NOMO-1 treated with dmso at 0.1 percent for 144 hours (cell line): Measurements from ENCODE around the gene DUSP15.

ENCODE experiments used
- DNase-seq: peaks from one replicate; lab custom pipeline; 2025; ENCODE audit not compliant: unreplicated experiment; lab: John Stamatoyannopoulos, UW

DUSP15 gene

DNA sequence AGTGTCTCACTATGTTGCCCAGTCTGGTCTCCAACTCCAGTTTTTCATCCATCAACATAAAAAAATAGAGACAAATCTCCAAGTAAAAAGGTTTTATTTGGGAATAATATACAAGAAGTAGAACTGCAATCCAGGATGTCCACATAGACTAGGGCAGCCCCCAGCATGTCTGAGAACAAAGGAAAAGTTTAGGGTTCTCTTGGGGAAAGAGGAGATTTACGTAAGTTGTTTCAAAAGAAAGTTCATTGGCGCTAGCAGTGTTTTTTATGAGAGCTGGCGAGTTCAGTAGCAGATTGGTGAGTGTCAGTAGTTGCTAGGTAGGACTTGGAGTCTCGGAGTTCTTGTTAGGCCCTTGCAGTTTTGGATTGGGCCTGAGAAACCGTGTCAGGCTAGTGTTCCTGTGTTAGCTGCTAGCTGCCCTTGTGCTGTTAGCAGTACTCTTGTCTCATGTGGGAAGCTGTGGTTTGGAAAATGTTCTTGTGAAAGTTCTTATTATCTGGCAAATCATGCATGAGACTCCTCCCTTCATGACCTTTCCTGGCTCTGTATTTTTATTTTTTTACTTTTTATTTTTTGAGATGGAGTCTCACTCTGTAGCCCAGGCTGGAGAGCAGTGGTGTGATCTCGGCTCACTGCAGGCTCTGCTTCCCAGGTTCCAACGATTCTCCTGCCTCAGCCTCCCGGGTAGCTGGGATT lies 24.8 kb upstream of the DUSP15 start:
- DNase-seq = peak; percentile 86

DNA sequence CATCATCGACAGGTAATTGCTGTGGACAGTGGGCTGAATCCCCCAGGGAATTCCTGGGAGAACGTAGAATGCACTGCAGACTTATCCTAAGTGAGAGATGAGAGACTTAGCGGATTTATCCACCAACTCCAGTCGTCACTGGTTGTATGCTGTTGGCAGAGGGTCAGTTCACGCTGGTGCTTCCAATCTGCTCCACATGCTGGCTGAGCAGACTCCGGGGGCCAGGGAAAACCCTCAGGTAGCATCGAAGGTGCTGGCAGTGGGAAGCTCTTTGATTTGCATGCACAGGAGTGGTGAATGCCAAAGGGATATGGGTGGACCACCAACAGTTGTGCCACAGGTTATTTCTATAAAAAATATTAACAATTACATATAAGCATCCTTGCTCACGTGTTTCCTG lies 20.3 kb upstream of the DUSP15 start:
- DNase-seq = no peak

DNA sequence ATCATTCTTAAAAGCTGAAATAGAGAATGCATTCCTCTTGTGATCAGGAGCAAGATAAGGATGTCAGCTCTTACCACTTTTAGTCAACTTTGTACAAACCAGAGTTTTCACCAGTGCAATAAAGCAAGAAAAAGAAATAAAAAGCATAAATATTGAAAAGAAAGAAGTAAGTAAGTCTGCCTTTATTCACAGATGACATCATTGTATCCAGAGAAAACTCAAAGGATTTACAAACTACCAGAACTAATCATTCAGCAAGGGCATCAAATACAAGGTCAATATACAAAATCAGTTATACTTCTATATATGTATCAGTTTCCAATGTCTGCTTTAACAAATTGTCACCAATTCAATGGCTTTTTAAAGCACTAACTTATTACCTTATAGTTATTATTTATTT lies 13.5 kb upstream of the DUSP15 start:
- DNase-seq = no peak

DNA sequence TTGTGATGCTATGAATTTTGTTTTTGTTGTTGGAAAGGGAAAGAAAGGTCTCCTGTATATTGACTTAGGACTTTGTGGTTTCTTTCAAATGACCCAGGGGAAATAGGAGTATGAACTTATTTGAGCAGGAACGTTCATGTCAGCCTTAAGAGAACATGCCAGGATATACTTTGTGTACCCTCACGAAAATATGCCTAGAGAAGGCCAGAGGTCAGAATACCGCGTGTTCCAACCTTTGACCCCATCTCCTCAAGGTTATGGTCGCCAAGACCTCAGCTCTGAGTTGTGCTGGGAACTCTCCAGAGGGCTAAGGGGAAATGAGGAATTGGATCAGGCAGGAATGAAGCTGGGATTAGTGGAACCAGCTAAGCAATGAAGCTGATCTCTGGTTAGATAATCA lies 11.6 kb upstream of the DUSP15 start:
- no peak for DNase-seq

DNA sequence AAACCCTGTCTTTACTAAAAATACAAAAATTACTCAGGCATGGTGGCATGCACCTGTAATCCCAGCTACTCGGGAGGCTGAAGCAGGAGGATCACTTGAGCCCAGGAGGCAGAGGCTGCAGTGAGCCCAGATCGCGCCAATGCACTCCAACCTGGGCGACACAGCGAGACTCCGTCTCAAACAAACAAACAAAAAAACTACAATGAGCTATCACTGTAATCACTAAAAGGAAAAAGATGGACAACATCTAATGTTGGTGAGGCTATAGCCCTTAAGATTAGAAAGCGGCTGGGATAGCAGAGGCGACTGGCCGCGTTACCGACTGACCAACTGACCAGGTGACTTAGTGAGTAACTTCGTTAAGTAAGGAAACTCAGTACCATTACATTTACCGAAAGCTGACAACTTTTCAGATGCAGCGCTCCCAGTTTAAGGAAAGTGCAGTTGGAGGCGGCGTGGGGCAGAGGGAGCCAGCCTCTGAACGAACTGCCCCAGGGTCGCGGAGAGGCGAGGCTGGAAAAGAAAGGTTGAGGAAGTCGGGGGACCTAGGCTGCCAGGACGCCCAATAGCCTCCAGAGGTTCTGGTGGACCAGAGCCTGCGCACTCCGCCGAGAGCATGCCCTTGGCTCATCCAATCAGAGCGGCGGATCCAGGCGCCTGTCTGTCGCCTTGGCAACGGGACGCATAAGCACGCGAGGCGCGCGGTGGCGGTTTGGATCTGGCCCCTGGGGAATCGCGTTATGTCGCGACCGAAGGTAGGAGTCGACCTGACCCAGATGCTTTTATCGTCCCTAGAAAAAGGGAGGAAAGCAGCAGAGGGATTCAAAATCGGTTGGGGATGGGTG lies 9.0 kb upstream of the DUSP15 start:
- DNase-seq = peak; percentile 79

DNA sequence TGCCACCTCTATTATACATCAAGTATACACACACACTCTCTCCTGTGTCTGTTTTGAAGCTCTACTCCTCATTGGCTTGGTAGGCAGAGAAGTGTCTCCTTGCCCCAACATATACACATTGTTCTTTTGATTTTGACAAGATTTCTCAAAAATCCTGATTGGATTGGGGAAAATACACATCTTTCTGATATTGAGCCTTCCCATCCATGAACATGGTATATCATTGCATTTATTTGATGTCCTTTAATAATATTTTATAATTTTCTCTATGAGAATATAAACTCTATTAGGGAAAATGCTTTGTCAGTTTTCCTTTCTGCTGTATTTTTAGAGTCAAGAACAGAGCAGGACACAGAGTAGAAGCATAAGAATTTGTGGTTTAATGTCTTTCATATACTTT lies 7.4 kb upstream of the DUSP15 start:
- no peak for DNase-seq

DNA sequence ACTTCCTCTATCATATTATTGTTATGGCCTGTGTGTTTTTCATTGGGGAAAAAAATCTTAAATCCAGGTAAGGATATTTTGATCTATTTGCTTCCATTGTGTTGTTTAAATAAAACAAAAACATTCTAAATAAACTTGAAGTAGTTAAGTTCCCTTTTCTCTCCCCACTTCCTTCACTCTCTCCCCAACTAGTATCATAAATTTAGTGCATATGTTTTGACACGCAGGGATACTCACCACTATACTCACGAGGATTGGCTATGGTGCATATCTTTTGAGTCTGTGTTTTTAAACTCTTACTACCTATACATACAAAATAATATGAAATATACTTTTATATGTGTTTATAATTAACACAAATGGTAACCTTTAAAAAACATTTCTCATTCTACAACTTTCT lies 5.3 kb upstream of the DUSP15 start:
- DNase-seq = no peak

DNA sequence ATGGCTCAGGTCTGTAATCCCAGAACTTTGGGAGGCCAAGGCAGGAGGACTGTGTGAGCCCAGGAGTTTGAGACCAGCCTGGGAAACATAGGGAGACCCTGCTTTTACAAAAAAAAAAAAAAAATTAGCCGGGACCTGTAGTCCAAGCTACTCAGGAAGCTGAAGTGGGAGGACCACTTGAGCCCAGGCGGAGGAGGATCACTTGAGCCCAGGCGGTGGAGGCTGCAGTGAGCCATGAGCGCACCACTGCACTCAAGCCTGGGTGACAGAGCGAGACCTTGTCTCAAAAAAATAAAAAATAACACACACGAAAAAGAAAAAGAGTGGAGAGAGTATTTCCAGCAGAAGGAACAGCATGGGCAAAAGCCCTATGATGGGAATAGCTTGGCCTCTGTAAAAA lies 2.1 kb upstream of the DUSP15 start:
- DNase-seq = no peak

DNA sequence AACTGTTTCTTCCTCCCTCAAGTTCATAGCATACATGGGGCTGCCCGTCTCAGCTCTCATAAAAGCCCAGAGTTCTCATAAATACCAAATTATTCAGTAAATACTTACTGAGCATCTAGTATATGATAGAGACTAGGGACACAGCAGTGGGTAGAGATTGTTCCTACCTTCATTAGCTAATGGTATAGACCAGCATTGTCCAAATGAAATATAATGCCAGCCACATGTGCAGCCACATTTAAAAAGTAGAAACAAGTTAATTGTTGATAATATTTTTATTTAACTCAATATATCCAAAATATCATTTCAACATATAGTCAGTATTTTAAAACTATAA lies 1.3 kb upstream of the DUSP15 start:
- DNase-seq = no peak

DNA sequence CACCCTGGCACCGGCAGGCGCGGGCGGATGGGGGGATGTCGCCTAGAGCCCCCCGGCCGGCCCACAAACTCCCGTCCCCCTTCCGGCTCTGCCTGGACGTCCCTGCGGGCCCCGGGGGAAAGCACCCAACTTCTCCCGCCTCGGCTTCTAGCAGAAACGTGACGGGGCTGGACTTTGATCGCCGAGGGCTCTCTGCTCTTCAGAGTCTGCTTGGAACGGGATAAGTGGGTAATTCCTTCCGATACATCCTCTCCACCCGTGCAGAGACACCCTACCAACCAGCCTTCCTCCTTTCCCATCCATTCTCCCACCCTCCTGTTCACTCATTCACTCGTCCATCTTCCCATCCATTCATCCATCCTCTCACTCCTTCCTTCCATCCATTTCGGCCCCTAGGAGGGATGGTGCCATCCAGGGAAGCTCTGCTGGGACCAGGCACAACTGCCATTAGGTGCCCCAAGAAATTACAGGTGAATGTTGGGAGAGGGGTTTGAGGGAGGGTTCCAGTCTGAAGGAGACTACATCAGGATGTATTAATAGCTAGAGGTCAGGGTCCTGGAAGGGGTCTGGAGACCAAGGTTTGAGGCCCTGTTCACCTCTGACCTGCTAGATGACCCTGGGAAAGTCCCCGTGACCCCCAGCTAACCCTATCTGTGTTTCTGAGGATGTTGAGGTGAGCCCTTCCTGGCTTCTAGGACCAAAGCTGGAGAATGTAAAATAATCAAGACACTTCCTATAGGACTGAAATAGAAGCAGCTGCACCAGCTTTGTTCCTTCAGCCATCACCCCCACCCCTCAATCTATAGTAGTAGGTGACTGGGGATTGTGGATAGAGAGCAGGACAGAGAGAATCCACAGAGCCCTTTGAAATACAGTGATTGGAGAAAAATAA lies 645 bp upstream of the DUSP15 start:
- DNase-seq = no peak

DNA sequence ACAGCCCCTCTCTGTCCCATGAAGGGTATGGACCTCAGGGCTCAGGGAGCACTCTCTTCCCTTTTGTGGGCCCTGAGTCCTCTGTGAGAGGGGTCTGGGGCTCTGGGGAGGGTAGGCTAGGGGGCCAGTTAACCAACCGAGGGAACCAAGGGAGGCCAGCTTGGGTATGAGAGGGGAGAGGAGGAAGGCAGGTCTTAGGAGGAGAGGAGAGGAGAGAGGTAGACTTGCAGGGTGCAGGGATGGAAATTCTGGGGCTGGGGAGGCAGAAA lies 720 bp downstream of the DUSP15 start:
- no peak for DNase-seq

DNA sequence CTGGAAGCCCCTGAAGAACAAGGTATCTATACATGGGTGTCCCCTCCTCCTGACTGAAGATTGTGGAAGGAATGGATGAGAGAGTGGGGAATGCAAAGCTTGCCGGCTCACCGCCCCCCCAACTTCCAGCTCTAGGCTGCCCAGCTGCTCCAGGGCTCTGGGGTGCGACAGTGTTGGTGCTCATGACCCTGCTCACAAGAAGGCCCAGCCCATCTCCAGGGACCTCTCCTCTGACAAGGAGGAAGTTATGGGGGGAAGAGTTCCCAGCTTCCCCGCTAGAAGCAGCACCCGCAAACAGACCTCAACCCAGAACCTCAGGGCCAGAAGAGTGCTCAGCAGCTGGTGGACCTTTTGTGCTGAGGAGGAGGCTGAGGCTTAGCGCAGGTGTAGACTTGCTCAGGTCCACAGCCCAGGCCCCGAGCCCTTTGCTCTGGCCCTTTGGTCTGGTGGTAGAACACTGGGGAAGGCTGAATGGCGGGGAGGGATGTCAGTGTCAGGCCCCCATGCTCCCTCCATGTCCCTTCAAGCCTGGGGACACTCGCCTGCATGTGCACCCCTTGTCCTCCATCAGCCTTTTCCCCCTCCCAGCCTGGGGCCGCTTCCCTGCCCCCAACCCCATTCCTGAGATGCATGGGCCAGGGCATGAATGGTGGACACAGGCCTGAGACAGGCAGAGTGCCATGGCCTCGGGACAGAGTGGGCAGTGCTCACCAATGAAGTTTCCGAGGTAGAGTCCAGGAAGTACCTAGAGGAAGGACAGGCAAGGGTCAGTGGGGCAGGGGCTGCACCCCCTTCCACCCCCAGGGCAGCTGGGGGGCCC lies 1.3 kb downstream of the DUSP15 start:
- no peak for DNase-seq

DNA sequence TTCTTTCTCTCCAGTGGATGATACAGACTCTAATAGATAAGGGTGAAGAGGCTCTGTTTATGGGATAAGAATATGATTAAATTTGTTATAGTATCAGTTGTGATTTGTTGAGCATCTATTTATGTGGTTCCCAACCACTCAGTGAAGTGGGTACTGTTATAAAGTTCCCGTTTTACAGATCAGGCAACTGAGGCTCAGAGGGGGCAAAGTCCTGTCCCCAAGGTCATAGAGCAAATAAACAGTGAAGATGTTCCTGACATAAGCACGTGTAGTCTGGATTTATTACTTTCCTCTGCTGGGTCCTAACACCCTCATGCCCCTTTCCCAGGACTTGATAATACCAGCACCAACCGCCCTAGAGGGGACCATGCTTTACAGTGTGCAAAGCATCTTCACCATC lies 4.1 kb downstream of the DUSP15 start:
- no peak for DNase-seq

DNA sequence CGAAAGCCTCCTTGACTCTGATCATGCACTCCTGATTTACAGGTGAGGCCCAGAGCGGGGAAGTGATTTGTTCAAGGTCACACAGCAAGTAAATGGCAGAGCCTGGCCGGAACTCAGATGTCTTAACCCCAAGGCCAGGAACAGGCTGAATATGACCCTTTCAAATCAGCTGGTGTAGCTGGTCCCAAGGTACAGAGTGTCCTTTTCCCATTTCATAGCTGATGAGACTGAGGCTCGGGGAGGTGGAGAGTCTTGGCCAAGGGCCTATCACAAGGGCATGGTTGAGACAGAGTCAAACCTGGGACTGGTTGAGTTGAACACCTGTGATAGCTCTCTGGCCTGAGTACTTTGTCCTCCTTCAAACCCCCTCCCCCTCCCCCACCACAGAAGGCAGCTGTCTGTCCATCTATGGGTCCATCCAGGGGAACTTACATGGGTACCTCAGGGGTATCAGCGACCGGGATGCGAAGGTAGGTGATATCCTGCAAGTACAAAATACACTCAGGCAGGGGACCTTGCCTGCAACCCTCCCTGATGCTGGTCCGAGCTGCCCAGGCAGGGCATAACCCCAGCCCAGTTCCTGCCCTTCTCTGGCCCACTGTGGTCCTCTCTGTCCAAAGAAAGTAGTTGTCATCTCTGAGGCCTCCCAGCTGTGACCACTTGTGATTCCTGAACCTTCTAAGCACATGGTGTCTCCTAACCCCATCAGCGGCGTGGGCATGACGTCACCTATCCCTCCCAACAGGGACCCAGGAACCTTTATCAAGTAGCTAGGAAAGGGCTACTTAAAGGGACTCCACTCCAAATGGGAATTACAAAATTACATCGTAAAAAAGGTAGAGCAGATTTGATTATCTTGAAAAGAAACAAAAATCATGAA lies 5.6 kb downstream of the DUSP15 start:
- no peak for DNase-seq

DNA sequence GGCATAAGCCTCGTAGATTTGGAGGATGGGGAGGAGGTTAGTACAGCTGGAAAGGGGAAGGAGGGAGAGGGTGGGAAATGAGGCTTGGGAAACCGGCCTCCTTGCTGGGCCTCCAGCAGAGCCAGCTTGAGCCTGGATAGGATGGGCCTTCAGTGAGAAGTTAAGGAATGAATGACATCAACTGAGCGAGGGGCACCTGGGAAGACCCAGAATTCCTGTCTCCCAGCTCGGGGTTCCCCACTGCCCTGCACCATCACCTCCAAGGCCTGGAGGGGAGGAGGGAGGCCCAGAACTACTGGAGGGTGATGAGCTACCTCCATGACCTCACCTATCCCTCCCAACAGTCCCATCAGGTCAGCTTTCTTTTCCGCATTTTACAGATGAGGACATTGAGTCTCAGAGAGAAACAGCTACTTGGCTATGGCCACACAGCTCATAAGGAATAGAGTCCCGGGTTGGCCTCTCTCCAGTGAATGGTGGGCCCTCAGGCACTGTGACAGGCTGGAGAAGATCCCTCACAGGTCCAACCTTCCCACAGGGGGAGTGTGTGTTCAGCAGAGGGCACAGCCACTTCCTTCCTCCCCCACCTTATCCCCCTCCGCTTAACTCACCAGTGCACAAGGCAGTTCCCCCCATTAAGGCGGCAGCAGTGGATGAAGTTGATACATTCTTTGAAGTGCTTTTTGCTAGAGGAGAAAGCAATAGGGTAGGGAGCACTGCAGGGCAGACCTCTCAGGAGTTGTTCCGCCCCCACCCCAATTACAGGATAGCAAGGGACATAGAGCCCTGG lies 6.8 kb downstream of the DUSP15 start:
- DNase-seq = no peak

DNA sequence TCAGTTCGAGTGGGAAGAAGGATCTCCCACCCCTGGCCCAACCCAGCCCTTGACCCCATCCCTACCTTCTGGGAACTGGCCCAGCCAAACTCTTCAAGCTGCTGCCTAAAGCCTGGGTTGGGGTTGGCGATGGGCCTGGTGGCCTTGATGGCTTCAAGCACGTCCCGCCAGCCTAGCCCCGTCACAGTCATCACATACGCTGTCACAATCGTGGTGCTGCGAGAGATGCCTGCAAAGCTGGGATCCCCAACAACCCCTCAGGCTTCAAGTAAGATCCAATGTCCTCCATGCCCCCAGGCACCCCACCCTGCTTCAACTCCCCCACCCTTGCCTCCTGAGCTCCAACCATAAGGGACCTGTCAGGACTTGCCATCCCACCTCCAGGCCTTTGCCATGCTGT lies 7.8 kb downstream of the DUSP15 start:
- no peak for DNase-seq

DNA sequence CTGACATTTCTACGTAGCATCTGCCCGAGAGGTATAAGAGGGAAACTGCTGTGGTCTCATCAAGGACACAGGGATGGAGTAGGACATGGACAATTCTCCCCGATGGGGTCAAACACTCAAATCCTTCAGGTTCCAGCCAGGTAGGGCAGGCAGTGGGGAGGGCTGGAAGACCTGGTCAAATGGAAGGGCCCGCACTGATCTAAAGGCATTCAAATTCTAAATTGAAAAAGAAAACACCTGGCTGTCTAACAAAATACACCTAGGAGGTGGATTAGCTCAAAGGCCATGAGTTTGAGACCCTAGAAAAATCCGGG lies 8.2 kb downstream of the DUSP15 start:
- DNase-seq = no peak

DNA sequence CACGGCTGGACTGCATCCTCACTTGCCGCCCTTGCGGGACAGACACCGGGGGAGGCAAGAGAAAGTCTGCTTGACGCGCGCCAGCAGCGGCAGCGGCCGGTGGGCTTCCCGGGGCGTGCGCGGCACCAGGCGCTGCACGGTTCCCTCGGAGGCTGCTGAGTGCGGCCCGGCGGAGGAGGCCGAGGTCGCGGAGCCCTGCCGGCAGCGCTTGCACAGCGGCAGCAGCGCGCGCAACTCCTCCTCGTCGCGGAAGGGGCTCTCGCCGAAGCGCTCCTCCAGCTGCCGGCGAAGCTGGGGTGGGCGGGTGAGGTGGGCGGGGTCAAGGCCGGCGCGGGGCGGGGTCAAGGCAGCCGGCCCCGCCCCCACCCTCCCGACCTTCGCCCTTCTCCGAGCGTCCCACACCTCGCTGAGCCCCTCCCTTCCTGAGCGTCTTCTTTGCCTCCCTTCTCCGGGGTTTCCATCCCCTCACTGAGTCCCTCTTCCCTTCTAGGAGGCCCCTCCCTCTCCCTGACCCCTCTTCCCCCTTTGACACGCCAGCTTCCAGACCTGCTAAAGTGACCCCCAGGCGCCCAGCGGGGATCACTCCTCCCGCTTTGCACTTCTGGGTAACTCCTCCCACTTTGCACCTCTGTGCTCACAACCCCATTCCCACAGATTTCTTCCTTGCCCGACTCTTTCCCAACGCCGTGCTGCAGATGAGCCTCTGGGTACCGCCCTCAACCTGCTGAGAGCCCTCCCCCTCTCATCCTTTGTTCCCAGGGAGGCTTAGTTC lies 8.8 kb downstream of the DUSP15 start:
- peak; percentile 75 for DNase-seq

DNA sequence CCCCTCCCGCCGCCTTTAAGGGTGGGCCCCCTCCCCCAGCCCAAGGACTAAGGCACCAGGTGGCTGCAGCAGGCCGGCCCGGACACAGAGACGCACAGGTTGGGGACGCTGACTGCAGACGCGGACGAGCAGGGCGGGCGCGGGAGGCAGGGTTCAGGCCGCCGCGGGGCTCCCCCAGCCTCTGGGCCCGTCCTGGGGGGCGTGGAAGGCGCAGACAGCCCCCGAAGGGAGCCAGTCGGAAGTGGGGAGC lies 9.3 kb downstream of the DUSP15 start:
- DNase-seq = no peak
